HuH-7.5 (cell line): ENCODE measurements around the gene CEP170B.
"Not testable (repeated sequence)": the region's sequence is repeated elsewhere in the genome, so short reads cannot be mapped to it uniquely, and the experiment has no call there.

Source experiments
- DNase-seq: peaks from one replicate; pipeline ENCODE4 v3.0.0; 2011; ENCODE audit warnings: low spot score

CEP170B gene

GRCh38 chr14:104913435-104913834, 48.4 kb downstream of the CEP170B start:
- no peak for DNase-seq

- DNase-seq, result no peak
These were observed 52.0 kb downstream of the CEP170B start for GRCh38 chr14:104917116-104917515.

GRCh38 chr14:104917993-104918392, 52.9 kb downstream of the CEP170B start:
- no peak for DNase-seq

DNA sequence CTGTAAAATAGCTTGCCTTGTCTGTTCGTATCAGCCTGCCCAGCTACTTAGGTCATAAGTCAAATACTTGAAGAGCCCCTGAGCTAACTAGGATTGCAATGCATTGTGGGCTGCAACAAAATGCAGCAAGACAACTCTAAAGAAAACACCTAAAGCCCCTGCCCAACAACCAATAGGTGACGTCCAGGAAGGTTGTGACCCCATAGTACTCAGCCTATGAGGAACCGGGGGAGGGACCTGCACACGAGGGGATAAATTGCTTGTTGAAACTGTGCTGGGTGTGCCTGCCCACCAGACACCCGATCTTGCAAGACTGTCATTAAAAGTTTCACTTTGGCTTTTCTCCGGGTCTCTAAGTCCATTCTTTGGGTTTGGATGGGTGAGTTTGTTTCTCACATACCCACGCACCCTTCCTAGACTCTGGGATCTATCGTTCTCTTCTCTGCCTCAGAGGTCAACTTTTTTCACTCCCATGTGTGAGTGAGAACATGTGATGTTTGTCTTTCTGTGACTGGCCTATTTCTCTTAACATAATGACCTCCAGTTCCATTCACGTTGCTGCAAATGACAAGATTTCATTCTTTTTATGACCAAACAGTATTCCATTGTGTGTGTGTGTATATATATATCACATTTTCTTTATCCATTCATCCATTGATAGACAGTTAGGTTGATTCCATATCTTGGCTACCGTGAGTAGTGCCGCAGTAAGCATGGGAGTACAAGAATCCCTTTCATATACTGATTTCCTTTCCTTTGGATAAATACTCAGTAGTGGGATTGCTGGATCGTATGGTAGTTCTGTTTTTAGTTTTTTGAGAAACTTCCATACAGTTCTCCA, 54.3 kb downstream of the CEP170B start:
- DNase-seq, result not testable (repeated sequence)

- DNase-seq, result no peak
These were observed 54.9 kb downstream of the CEP170B start for GRCh38 chr14:104919993-104920315.

- no peak for DNase-seq
These were observed 58.8 kb downstream of the CEP170B start for GRCh38 chr14:104923640-104924420.

- DNase-seq, result no peak
These were observed 59.5 kb downstream of the CEP170B start, which contains the start of gene PLD4 for GRCh38 chr14:104924421-104925213. TSS of gene PLD4 (plus strand) at chr14:104924879. CDS start at chr14:104927141, 2,262 bp downstream.

GRCh38 chr14:104925214-104925854, 60.3 kb downstream of the CEP170B start:
- DNase-seq, result no peak

DNA sequence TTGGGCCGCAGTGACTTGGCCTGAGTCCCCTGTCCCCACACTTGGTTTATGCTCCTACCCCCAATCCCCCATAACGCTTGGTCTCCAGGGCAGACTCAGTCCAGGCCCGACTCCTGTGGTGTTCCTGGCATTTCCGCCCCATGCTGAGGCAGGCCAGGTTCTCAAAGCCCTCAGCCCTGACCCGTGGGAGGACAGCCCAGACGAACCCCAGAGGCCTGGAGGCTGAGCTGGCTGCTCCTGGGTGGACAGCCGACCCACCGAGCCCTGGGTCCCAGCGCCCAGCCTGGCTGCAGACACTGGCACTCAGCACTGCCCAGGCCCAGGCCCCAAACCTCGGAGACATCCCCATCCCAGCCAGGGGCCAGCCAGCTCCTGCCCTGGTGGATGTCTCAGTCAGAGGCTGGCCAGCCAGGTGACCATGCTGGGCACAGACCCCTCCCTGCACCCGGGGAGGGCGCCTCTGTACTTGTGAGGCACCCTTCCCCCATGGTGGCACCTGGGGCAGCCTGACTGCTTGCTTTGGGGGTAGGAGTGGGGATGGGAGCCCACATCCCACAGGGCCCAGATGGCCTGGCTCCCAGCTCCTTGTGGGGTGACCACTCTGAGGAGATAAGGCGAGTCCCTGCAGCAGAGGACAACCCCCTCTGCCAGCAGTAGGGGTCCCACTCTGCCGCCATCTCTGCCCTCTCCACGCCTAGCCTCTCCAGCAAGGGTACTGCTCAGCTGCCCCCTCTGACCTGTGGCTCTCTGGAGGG, 61.0 kb downstream of the CEP170B start:
- no peak for DNase-seq

- DNase-seq, result no peak
These were observed 61.8 kb downstream of the CEP170B start for GRCh38 chr14:104926619-104927431.

DNA sequence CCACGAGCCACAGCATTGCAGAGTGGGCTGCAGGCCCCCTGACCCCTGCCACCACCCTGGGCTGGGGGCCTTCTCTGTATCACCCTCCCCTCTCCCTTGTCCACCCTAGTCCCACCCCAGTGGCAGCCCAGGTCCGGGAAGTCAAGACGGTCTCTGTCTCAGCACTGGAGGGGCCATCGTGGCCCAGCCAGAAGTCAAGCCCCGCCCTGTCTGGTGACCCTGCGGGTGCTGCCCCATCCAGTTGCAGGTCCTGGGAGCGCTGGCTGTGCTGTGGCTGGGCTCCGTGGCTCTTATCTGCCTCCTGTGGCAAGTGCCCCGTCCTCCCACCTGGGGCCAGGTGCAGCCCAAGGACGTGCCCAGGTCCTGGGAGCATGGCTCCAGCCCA, 62.4 kb downstream of the CEP170B start:
- DNase-seq, result no peak

DNA sequence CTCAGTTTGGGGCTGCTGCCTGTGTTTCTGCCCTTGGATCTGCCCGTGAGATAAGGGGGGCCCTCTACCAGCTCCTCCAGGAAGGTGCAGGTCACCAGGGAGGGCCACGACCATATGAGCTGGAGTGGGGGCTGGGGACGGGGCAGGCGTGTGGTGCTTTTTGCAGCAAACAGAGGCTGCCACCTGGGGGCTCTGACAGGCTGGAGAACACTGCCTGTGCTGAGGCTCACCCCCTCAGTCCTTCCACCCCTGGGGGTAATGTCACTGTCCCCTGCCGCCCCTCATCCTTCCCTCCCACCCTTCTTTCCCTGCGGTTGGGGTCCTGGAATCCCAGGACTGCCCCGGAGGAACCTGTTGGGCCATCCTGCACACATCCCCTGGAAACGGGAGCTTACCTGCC, 62.8 kb downstream of the CEP170B start:
- no peak for DNase-seq

DNA sequence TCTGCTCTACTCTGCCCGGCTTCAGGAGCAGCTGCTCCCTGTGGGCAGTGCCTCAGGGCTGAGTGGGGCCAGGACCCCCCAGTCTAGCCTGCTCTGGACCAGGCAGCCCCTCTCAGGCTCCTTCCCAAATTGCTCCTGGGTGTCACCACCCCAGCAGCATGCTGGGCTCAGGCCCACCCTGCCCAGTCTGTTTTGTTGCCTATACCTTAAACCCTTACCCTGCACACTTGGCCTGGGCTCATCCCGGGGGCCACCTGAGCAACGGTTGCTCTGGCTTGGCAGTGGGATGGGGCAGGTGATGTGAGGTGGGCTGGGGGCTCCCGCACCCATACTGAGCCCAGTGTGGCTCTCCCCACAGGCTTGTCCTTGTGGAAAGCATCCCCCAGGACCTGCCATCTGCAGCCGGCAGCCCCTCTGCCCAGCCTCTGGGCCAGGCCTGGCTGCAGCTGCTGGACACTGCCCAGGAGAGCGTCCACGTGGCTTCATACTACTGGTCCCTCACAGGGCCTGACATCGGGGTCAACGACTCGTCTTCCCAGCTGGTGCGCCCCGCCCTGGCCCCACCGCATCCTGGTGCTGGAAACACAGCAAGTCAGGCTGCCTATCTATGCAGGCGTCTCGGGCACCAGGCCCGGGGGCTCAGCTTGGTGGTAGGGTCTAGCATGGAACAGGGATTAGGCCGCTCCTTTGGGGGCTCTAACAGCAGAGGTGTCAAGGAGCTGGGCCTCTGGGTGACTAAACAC, 63.5 kb downstream of the CEP170B start:
- DNase-seq, result no peak

DNA sequence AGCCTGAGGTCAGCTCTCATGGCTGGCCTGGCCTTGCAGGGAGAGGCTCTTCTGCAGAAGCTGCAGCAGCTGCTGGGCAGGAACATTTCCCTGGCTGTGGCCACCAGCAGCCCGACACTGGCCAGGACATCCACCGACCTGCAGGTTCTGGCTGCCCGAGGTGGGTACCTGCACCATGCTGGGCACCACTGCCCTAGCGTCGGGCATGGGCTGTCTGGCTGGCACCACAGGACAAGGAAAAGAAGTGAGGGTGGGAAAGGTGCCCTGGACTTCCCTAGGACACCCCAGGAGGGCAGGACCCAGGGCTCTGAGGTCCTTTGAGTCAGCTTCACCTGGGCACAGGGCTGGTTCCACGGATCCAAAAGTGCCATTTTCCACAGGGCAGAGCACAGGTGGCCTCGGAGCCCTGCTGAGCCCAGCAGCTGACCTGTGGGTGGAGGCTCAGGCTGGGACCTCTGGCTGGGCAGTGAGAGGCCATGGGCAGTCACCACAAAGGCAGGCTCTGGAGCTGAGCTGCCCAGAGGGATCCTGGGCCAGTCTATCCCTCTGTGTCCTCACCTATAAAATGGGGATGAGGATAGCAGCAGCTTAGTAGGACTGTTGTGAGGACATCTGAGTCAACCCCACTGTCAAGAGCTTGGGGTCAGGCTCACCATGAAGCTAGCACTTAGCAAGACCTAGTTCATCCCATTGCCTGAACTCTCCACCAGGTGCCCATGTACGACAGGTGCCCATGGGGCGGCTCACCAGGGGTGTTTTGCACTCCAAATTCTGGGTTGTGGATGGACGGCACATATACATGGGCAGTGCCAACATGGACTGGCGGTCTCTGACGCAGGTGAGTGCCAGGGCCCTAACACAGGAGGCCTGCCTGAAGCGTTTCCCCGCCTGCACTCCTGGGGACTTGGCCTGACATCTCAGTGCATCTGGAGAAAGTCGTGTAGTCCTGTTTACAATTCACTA, 64.5 kb downstream of the CEP170B start:
- DNase-seq, result no peak

- no peak for DNase-seq
These were observed 65.6 kb downstream of the CEP170B start for GRCh38 chr14:104930526-104931303.

DNA sequence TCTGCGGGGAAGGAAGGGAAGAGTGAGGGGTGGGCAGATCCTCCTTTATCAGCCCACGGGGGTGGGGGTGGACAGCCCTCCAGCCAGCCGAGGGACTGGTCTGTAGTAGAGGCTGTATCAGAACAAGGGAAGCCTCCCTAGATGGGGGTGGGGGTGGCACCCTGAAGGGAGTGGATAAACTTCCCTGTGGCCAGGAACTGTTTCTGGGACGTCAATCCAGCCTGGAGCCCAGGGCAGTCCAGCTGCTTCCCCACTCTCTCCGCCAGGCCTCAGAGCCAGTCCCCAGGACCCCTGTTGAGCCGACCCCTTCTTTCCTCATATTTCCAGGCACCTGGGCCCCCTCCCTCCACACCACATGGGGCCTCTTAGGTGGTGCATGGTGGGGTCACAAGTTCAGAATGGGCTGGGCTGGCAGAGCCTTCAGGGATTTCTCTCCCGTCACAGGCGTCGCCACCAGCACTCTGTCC, 66.3 kb downstream of the CEP170B start:
- no peak for DNase-seq
